ENCODE data around the gene JMJD4. TPM values are rescaled to one million over a fixed set of nuclear protein-coding genes. Genes with fewer than 3 reads are reported as not detected.

The JMJD4 gene
- total RNA-seq, 5 donors from 2014 or later (not counting 1 experiment from before 2014, with no cell fraction given) = 10.8 to 35.1 (median 33.5) TPM

GRCh38 chr1:227761621-227762230 lies 26.6 kb upstream of the JMJD4 start:
- peaks cover 35% of the 10 kb centered on the region for H3K36me3 Mint-ChIP-seq
- peak overlapping the region; percentile 86 to 90 for H3K27ac Mint-ChIP-seq
- no peaks in the 10 kb centered on the region for H3K27me3 Mint-ChIP-seq
- Histone ChIP-seq H3K27me3 (replicated peaks in 1 of 2; ENCODE audit: control insufficient read depth in 2 of 2, extremely low read depth in 1 of 2, insufficient read depth in 2 of 2, low read length in 1 of 2) (no peaks in the 10 kb centered on the region), H3K36me3 (ENCODE audit: control insufficient read depth in 2 of 2, extremely low read depth in 1 of 2, insufficient read depth in 1 of 2, low read length in 1 of 2) (peaks cover 2 to 19% of the 10 kb centered on the region in 2 donors), H3K4me3 (ENCODE audit: control insufficient read depth in 1 of 2, extremely low read depth in 1 of 2, low read length in 1 of 2) (peak overlapping the region; percentile 6 to 11), H3K9me3 (no peaks in the 10 kb centered on the region), H3K4me1 (ENCODE audit: control insufficient read depth in 1 of 2, extremely low read depth in 1 of 2, insufficient read depth in 2 of 2, low read length in 2 of 2) (peaks cover 40 to 70% of the 10 kb centered on the region in 2 experiments), H3K27ac (ENCODE audit: low read length) (peak overlapping the region; percentile 67)
- peaks cover 62 to 80% (median 80%) of the 10 kb centered on the region in 3 donors for H3K4me1 Mint-ChIP-seq
- POLR2A ChIA-PET = no interaction called here
- ATAC-seq (replicated peaks in 1 of 4) = no peak
- H3K4me3 Mint-ChIP-seq = peak overlapping the region in 1 of 3 donors; percentile 71
- CTCF ChIA-PET = interaction anchor here (0.6 to 1.1 kb wide), 3 partner anchors 30 to 320 kb away, joined by 3 to 8 read pairs (median 3); no protein-coding TSS in a partner anchor
- 86% methylated on average over 16 of the region's 17 CpGs for WGBS (ENCODE audit: insufficient coverage)
- no peak for DNase-seq
- H3K9me3 Mint-ChIP-seq = no peaks in the 10 kb centered on the region

DNA sequence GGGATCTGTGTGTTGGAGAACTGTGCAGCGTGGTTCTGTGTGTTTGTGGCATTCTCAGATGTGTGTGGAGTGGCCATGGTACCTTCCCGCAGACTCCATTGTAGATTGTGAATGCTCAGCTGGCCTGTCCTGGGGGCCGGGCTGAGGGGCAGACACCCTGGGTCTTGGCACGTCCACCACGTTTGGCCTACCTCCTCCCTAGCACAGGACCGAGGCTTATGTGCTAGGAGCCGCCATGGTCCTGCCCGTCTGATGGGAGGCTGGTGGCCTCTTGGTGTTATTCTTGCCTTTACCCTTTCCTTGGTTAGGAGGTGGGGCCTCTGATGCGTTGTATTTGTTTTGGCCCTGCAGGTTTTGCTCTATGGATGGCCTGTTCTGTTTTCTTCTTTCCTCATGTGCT lies 25.3 kb upstream of the JMJD4 start:
- no peak overlapping the region for H3K4me3 Mint-ChIP-seq
- POLR2A ChIA-PET = interaction anchor here in 1 of 2 donors (0.6 kb wide), 1 partner anchor 191 kb away, joined by 4 read pairs; no protein-coding TSS in a partner anchor
- ATAC-seq (replicated peaks in 1 of 4) (no peak), DNase-seq (no peak)
- no peaks in the 10 kb centered on the region for H3K27me3 Mint-ChIP-seq
- H3K36me3 Mint-ChIP-seq = peaks cover 39% of the 10 kb centered on the region
- peaks cover 48 to 67% (median 66%) of the 10 kb centered on the region in 3 donors for H3K4me1 Mint-ChIP-seq
- Histone ChIP-seq H3K36me3 (ENCODE audit: control insufficient read depth in 2 of 2, extremely low read depth in 1 of 2, insufficient read depth in 1 of 2, low read length in 1 of 2) (peaks cover 2 to 26% of the 10 kb centered on the region in 2 donors), H3K27me3 (replicated peaks in 1 of 2; ENCODE audit: control insufficient read depth in 2 of 2, extremely low read depth in 1 of 2, insufficient read depth in 2 of 2, low read length in 1 of 2) (no peaks in the 10 kb centered on the region), H3K4me1 (ENCODE audit: control insufficient read depth in 1 of 2, extremely low read depth in 1 of 2, insufficient read depth in 2 of 2, low read length in 2 of 2) (peaks cover 29 to 57% of the 10 kb centered on the region in 2 experiments), H3K9me3 (no peaks in the 10 kb centered on the region), H3K4me3 (ENCODE audit: control insufficient read depth in 1 of 2, extremely low read depth in 1 of 2, low read length in 1 of 2) (no peak overlapping the region), H3K27ac (ENCODE audit: low read length) (no peak overlapping the region)
- no peaks in the 10 kb centered on the region for H3K9me3 Mint-ChIP-seq
- WGBS (ENCODE audit: insufficient coverage) = 94% methylated on average over 4 of the region's 9 CpGs
- CTCF ChIA-PET = interaction anchor here in 1 of 2 donors (1.0 kb wide), 1 partner anchor 193 kb away, joined by 3 read pairs; no protein-coding TSS in a partner anchor
- peak overlapping the region in 1 of 2 donors; percentile 62 for H3K27ac Mint-ChIP-seq

- Mint-ChIP-seq H3K4me1 (peaks cover 42 to 59% (median 59%) of the 10 kb centered on the region in 3 donors), H3K27ac (no peak overlapping the region), H3K4me3 (no peak overlapping the region), H3K27me3 (no peaks in the 10 kb centered on the region), H3K36me3 (peaks cover 39% of the 10 kb centered on the region), H3K9me3 (no peaks in the 10 kb centered on the region)
- ChIA-PET CTCF (interaction anchor here in 1 of 2 donors (0.6 kb wide), 1 partner anchor 193 kb away, joined by 3 read pairs; no protein-coding TSS in a partner anchor), POLR2A (interaction anchor here in 1 of 2 donors (0.6 kb wide), 1 partner anchor 192 kb away, joined by 4 read pairs; no protein-coding TSS in a partner anchor)
- Histone ChIP-seq H3K36me3 (ENCODE audit: control insufficient read depth in 2 of 2, extremely low read depth in 1 of 2, insufficient read depth in 1 of 2, low read length in 1 of 2) (peaks cover 2 to 26% of the 10 kb centered on the region in 2 donors), H3K27me3 (replicated peaks in 1 of 2; ENCODE audit: control insufficient read depth in 2 of 2, extremely low read depth in 1 of 2, insufficient read depth in 2 of 2, low read length in 1 of 2) (no peaks in the 10 kb centered on the region), H3K9me3 (no peaks in the 10 kb centered on the region), H3K4me1 (ENCODE audit: control insufficient read depth in 1 of 2, extremely low read depth in 1 of 2, insufficient read depth in 2 of 2, low read length in 2 of 2) (peaks cover 28 to 49% of the 10 kb centered on the region in 2 experiments), H3K4me3 (ENCODE audit: control insufficient read depth in 1 of 2, extremely low read depth in 1 of 2, low read length in 1 of 2) (no peak overlapping the region), H3K27ac (ENCODE audit: low read length) (no peak overlapping the region)
- 83% methylated on average over 14 of the region's 15 CpGs for WGBS (ENCODE audit: insufficient coverage)
- no peak for ATAC-seq (replicated peaks in 1 of 4)
- DNase-seq = no peak
Observed at GRCh38 chr1:227759341-227760300, 24.5 kb upstream of the JMJD4 start.

DNA sequence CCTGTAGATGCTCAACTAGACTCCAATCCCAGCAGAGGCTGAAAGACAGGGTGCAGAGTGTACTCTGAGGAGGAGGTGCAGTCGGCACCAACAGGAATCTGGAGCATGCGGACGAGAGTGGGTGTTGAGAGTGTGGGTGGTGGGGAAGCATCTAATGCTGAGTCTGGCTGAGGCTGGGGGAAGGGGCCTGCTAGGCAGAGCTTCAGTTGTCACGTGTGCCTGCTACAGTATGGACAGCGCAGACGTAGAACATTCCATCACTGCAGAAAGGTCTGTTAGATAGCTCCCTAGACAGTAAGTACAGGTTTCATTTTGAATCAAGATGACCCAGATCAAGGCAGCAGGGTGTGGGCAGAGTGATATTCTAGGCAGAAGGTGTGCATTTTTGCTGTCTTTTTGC lies 23.3 kb upstream of the JMJD4 start:
- H3K36me3 Mint-ChIP-seq = peaks cover 43% of the 10 kb centered on the region

GRCh38 chr1:227757781-227758180 lies 22.7 kb upstream of the JMJD4 start:
- ATAC-seq (replicated peaks in 1 of 4) = no peak
- no peak overlapping the region for H3K4me3 ChIP-seq (ENCODE audit: control insufficient read depth in 1 of 2, extremely low read depth in 1 of 2, low read length in 1 of 2)
- peaks cover 24 to 53% (median 46%) of the 10 kb centered on the region in 3 donors for H3K4me1 Mint-ChIP-seq
- H3K27ac Mint-ChIP-seq = no peak overlapping the region
- DNase-seq = no peak
- peaks cover 8 to 26% of the 10 kb centered on the region in 2 donors for H3K36me3 ChIP-seq (ENCODE audit: control insufficient read depth in 2 of 2, extremely low read depth in 1 of 2, insufficient read depth in 1 of 2, low read length in 1 of 2)
- H3K4me1 ChIP-seq (ENCODE audit: control insufficient read depth in 1 of 2, extremely low read depth in 1 of 2, insufficient read depth in 2 of 2, low read length in 2 of 2) = peaks cover 18 to 31% of the 10 kb centered on the region in 2 experiments
- CTCF ChIA-PET = interaction anchor here in 1 of 2 donors (0.6 kb wide), 1 partner anchor 242 kb away, joined by 4 read pairs; no protein-coding TSS in a partner anchor
- H3K27me3 Mint-ChIP-seq = no peaks in the 10 kb centered on the region
- H3K27ac ChIP-seq (ENCODE audit: low read length) = no peak overlapping the region
- H3K9me3 Mint-ChIP-seq = no peaks in the 10 kb centered on the region
- WGBS (ENCODE audit: insufficient coverage) = 94% methylated on average over 2 of the region's 2 CpGs
- no peaks in the 10 kb centered on the region for H3K27me3 ChIP-seq (replicated peaks in 1 of 2; ENCODE audit: control insufficient read depth in 2 of 2, extremely low read depth in 1 of 2, insufficient read depth in 2 of 2, low read length in 1 of 2)
- POLR2A ChIA-PET = no interaction called here
- no peak overlapping the region for H3K4me3 Mint-ChIP-seq
- peaks cover 43% of the 10 kb centered on the region for H3K36me3 Mint-ChIP-seq
- no peaks in the 10 kb centered on the region for H3K9me3 ChIP-seq

More for the DNA sequence above, 23.3 kb upstream of the JMJD4 start:
- H3K27ac Mint-ChIP-seq = peak overlapping the region in 1 of 2 donors; percentile 28
- DNase-seq (no peak), ATAC-seq (replicated peaks in 1 of 4) (no peak)
- POLR2A ChIA-PET = no interaction called here
- no peaks in the 10 kb centered on the region for H3K9me3 Mint-ChIP-seq
- H3K4me3 ChIP-seq (ENCODE audit: control insufficient read depth in 1 of 2, extremely low read depth in 1 of 2, low read length in 1 of 2) = no peak overlapping the region
- peaks cover 8 to 26% of the 10 kb centered on the region in 2 donors for H3K36me3 ChIP-seq (ENCODE audit: control insufficient read depth in 2 of 2, extremely low read depth in 1 of 2, insufficient read depth in 1 of 2, low read length in 1 of 2)
- no peaks in the 10 kb centered on the region for H3K27me3 Mint-ChIP-seq
- peaks cover 22 to 37% of the 10 kb centered on the region in 2 experiments for H3K4me1 ChIP-seq (ENCODE audit: control insufficient read depth in 1 of 2, extremely low read depth in 1 of 2, insufficient read depth in 2 of 2, low read length in 2 of 2)
- H3K9me3 ChIP-seq = no peaks in the 10 kb centered on the region
- H3K27ac ChIP-seq (ENCODE audit: low read length) = no peak overlapping the region
- H3K27me3 ChIP-seq (replicated peaks in 1 of 2; ENCODE audit: control insufficient read depth in 2 of 2, extremely low read depth in 1 of 2, insufficient read depth in 2 of 2, low read length in 1 of 2) = no peaks in the 10 kb centered on the region
- WGBS (ENCODE audit: insufficient coverage) = 56% methylated on average over 5 of the region's 6 CpGs
- H3K4me1 Mint-ChIP-seq = peaks cover 29 to 56% (median 51%) of the 10 kb centered on the region in 3 donors
- CTCF ChIA-PET = interaction anchor here in 1 of 2 donors (0.6 kb wide), 1 partner anchor 241 kb away, joined by 4 read pairs; no protein-coding TSS in a partner anchor
- H3K4me3 Mint-ChIP-seq = no peak overlapping the region

All from T-cell (primary cell).